Activated T-cell treated with anti-CD3 and anti-CD28 coated beads, Interleukin-2, amount 50 U/mL, for 24 hours (primary cell): ENCODE measurements around the gene LAMB1.
"Not testable (repeated sequence)": the region's sequence is repeated elsewhere in the genome, so short reads cannot be mapped to it uniquely, and the experiment has no call there.

Source experiments
- DNase-seq: peaks from one replicate; pipeline ENCODE4 v3.0.0-alpha.2; 2020
- H3K27ac Mint-ChIP-seq: 2 replicates; pipeline ENCODE4 v1.8.0; 2020; ENCODE audit warnings: mild to moderate bottlenecking, mixed read lengths
- H3K27me3 Mint-ChIP-seq: 2 replicates; pipeline ENCODE4 v1.8.0; 2020; ENCODE audit warnings: mixed read lengths
- H3K36me3 Mint-ChIP-seq: 2 replicates; pipeline ENCODE4 v1.8.0; 2020; ENCODE audit warnings: low read depth, mixed read lengths
- H3K4me1 Mint-ChIP-seq: 2 replicates; pipeline ENCODE4 v1.8.0; 2020; ENCODE audit warnings: low read depth, mixed read lengths
- H3K4me3 Mint-ChIP-seq: 2 replicates; pipeline ENCODE4 v1.8.0; 2020; ENCODE audit warnings: mild to moderate bottlenecking, moderate library complexity, mixed read lengths
- H3K9me3 Mint-ChIP-seq: 2 replicates; pipeline ENCODE4 v1.8.0; 2020; ENCODE audit warnings: mixed read lengths

LAMB1 gene

DNA sequence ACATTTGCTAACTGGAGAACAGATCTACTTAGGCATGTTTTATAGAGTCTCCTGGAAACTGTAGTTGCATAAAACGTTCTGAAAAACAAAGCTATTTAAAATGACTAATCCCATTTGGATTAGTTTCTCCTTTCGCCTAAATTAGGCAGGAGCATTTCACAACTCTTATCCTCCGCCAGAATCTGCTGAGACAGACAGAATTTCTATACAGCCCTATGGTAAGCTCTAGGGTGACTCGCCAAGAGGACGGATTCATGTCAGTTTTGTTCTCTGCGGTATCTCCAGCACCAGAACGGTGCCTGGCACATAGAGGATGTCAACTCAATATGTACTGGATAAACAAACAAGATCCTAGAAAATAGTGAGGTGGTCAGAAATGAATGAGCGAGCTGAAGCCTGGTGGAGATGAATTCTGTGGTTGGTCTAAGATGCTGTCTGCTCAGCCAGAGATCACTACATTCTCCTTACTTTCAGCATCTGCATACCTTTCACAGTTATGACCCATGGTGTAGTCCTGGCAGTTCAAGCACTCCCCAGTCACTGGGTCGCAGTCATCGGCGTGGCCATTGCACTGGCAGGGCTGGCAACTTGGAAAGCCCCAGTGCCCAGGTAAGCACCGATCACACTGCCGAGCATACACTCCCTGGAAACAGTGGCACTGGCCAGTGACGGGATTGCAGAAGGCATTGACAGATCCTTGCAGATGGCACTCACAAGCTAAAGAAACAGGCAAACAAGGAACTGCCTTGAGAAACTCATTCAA lies 44.0 kb downstream of the LAMB1 start:
- H3K27me3 Mint-ChIP-seq, result peaks cover 30% of the 10 kb centered on the region
- no peak overlapping the region for H3K27ac Mint-ChIP-seq
- no peak for DNase-seq
- no peak overlapping the region for H3K4me3 Mint-ChIP-seq
- no peaks in the 10 kb centered on the region for H3K36me3 Mint-ChIP-seq
- no peaks in the 10 kb centered on the region for H3K9me3 Mint-ChIP-seq
- H3K4me1 Mint-ChIP-seq, result no peaks in the 10 kb centered on the region

DNA sequence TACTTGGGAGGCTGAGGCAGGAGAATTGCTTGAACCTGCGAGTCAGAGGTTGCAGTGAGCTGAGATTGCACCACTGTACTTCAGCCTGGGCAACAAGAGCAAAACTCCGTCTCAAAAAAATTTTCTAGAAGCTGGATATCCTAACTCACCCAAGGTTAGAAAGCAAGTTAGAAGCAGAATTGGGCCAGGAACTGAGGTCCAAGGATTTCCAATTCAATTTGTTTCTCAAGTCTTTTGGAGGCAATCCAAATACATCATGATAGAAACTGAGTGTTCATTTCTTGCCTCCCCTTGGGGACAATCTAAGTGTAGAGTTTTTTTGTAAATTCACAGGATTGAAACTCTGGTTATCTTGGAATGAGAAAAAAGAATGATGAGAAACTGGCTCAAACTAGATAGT lies 45.5 kb downstream of the LAMB1 start:
- no peak for DNase-seq
- H3K9me3 Mint-ChIP-seq, result no peaks in the 10 kb centered on the region
- no peak overlapping the region for H3K27ac Mint-ChIP-seq
- no peaks in the 10 kb centered on the region for H3K4me1 Mint-ChIP-seq
- H3K36me3 Mint-ChIP-seq, result no peaks in the 10 kb centered on the region
- H3K27me3 Mint-ChIP-seq, result peaks cover 30% of the 10 kb centered on the region
- H3K4me3 Mint-ChIP-seq, result no peak overlapping the region

DNA sequence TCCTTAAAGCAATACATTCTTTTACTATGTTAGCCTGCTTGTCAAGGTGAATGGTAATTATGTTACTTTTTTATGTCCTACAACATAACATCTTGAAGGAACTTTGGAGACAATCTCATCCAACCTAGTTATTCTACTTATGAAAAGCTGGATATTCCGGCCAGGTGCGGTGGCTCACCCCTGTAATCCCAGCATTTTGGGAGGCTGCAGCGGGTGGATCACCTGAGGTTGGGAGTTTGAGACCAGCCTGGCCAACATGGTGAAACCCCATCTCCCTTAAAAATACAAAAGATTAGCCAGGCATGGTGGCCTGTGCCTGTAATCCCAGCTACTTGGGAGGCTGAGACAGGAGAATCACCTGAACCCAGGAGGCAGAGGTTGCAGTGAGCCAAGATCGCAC lies 46.0 kb downstream of the LAMB1 start:
- H3K36me3 Mint-ChIP-seq, DNase-seq, H3K27ac Mint-ChIP-seq, H3K4me3 Mint-ChIP-seq, H3K9me3 Mint-ChIP-seq, H3K4me1 Mint-ChIP-seq: not testable (repeated sequence)
- H3K27me3 Mint-ChIP-seq, result peaks cover 30% of the 10 kb centered on the region

DNA sequence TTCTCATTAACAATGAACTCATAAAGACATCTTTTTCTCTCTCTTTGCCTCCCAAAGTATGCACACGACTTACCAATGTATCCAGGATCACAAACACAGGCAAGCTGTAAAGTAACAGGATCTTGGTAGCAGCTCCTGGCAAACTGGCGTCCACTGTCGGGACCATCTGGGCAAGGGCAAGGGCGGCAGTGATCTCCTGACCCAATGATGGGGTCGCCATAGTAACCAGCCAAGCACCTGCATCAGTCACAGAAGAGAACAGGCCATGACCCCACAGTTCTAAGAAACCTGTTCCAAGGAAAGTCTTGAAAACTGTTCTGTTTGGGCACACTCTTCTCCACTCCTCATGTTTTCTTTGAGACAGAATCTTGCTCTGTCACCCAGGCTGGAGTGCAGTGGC lies 47.6 kb downstream of the LAMB1 start:
- Mint-ChIP-seq H3K36me3 (no peaks in the 10 kb centered on the region), H3K9me3 (no peaks in the 10 kb centered on the region), H3K27ac (no peak overlapping the region), H3K4me1 (no peaks in the 10 kb centered on the region), H3K4me3 (no peak overlapping the region), H3K27me3 (peaks cover 27% of the 10 kb centered on the region)
- DNase-seq, result no peak

DNA sequence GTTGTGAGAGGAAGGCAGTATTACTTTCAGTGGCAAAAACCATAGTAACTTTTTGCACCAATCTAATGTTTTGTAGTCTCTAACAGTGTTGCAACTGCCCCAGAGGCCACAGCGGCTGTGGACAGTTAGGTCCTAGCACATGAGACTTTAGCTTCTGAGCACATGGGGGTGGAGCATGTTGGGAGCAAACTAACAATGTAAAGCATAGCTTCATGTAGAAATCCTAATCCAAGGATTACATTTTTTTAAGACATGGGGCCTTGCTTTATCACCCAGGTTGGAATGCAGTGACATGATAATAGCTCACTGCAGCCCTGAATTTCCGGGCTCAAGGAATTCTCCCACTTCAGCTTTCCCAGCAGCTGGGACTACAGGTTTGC lies 49.0 kb downstream of the LAMB1 start:
- Mint-ChIP-seq H3K27me3 (peaks cover 13% of the 10 kb centered on the region), H3K4me3 (no peak overlapping the region), H3K36me3 (no peaks in the 10 kb centered on the region), H3K4me1 (no peaks in the 10 kb centered on the region), H3K27ac (no peak overlapping the region), H3K9me3 (no peaks in the 10 kb centered on the region)
- no peak for DNase-seq

DNA sequence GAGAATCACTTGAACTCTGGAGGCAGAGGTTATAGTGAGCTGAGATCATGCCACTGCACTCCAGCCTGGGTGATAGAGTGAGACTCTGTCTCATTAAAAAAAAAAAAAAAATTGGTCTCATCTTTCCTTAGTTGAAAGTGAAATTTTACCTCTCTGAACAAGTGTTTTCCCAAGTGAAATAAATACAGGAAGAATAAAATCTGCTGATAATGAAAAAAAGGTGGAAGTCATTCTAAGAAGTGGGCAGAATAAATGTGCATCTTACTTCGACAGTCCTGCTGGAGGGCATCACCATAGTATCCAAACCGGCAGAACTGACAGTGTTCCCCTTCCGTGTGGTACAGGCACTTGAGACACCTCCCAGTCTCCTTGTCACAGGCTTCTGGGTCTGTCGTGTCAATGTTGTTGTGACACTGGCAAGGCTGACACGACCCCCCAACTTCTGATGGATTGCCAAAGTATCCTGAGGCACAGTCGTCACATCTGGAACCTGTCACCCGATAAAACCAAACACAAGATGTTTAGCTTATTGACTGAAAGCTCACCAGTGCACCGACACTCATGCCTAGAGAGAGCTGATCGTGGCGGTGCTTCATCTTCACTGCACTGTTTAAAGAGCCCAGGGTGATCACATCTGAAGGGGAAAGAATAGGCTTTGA lies 49.6 kb downstream of the LAMB1 start:
- Mint-ChIP-seq H3K27me3 (peaks cover 12% of the 10 kb centered on the region), H3K4me3 (no peak overlapping the region), H3K27ac (no peak overlapping the region), H3K4me1 (no peaks in the 10 kb centered on the region), H3K36me3 (no peaks in the 10 kb centered on the region), H3K9me3 (no peaks in the 10 kb centered on the region)
- DNase-seq, result no peak

DNA sequence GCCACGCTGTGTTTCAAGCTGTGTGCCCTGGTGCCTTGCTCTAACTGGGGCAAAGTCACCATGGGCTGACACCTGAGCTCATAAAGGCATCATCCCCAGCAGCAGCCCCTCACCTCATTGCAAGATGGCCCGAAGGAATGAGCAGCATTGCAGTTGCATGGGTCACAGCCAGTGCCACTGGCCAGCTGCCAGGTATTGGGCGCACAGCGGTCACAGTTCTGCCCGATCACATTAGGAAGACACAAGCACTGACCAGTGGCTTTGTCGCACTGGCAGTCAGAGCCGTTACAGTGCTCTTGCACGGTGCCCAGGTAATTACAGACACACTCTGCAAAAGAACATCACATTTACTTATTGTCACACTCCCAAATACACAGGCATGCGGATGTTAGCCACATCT lies 51.1 kb downstream of the LAMB1 start:
- DNase-seq, result no peak
- no peaks in the 10 kb centered on the region for H3K4me1 Mint-ChIP-seq

DNA sequence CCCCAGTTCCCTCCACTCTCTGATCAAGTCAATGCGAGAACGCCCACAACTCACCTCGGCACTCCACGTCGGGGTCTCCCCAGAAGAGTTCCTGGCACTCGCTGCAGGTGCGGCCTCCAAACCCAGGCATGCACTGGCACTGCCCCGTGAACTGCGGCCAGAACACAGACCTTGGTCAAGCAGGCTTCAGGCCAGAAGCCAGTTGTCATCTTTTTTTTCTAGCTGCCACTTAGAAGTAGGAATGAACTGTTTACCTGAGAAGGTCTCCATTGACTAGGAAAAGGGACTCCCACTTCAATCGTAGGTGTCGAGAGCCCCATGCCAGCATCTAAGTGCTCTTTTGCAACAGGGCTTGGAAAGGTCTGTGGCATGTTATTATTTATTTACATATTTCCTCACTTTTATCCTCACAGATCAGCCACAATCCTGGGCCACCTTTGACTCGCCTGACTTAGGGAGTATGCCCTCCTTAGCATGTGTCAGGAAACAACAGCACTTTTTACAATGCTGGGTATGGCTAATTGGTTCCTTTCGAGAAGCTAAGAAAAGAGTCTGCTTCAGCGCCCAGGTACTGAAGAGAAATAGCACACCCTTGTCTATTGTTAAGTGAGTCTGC lies 51.7 kb downstream of the LAMB1 start:
- H3K36me3 Mint-ChIP-seq, result no peaks in the 10 kb centered on the region
- no peak overlapping the region for H3K27ac Mint-ChIP-seq
- H3K27me3 Mint-ChIP-seq, result peaks cover 2% of the 10 kb centered on the region
- no peak for DNase-seq
- H3K4me3 Mint-ChIP-seq, result no peak overlapping the region
- H3K4me1 Mint-ChIP-seq, result no peaks in the 10 kb centered on the region
- H3K9me3 Mint-ChIP-seq, result no peaks in the 10 kb centered on the region

More for the DNA sequence above, 51.1 kb downstream of the LAMB1 start:
- Mint-ChIP-seq H3K27ac (no peak overlapping the region), H3K27me3 (peaks cover 6% of the 10 kb centered on the region), H3K4me3 (no peak overlapping the region), H3K9me3 (no peaks in the 10 kb centered on the region), H3K36me3 (no peaks in the 10 kb centered on the region)

DNA sequence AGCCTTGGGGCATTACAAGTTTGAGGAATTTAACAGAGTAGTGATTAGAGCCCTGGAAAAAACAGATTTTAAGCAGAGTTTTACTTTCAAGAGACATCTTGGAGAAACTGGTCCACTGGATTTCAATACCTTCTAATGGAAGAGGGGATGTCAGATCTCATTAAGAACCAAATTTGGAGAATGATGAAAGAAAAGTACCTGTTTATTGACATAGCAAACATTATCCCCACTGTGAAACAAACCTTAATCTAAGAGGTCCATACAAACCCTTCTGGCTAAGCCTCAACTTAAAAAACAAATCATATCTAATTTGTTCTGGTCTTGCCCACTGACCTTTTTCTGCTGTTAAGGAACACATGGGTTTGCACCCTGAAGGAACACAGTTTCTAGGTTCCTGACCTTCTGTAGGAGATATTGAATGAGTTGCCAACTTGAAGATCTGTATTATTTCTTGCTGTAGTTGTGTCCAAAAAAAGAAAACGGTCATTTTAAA lies 53.5 kb downstream of the LAMB1 start:
- no peak overlapping the region for H3K4me3 Mint-ChIP-seq
- no peaks in the 10 kb centered on the region for H3K27me3 Mint-ChIP-seq
- H3K9me3 Mint-ChIP-seq, result no peaks in the 10 kb centered on the region
- DNase-seq, result no peak
- no peaks in the 10 kb centered on the region for H3K4me1 Mint-ChIP-seq
- no peaks in the 10 kb centered on the region for H3K36me3 Mint-ChIP-seq
- H3K27ac Mint-ChIP-seq, result no peak overlapping the region

DNA sequence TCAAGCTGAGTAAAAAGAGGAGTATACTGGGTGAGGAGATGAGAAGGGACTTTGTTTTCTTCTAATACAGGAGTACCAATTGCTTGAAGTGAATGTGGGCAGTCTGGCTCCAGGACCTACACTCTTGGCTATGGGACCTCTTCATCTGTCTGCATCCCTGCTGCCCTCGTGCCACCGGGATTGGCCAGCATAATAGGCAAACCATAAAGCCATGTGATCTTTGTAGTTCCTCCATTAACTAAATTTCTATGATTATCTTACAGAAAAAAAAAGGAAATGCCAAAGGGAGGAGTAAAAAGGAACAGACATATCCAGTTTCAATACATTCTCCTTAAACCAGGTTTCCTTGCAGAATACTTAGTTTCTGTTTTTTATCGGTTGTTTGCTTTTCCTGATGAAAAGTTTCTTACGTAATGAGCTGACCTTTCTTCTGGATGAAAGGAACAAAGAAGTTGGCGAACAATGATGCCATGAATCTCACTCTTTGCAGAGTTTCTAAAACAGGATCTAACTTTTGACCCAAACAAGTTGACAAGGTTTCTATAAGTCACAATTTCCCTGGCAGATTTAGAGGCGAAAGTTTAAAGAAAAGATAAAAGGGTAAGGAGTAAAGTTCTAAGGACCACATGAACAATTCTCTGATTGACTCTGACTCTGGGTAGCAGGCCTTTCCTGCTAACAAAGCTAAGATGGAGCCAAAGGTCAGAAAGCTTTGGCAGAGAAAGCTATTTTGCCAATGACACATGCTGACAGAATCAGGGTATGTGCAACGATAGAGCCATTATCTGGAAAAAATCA lies 54.1 kb downstream of the LAMB1 start:
- H3K9me3 Mint-ChIP-seq, result no peaks in the 10 kb centered on the region
- no peak for DNase-seq
- H3K4me3 Mint-ChIP-seq, result no peak overlapping the region
- no peak overlapping the region for H3K27ac Mint-ChIP-seq
- H3K36me3 Mint-ChIP-seq, result no peaks in the 10 kb centered on the region
- no peaks in the 10 kb centered on the region for H3K4me1 Mint-ChIP-seq
- H3K27me3 Mint-ChIP-seq, result no peaks in the 10 kb centered on the region

DNA sequence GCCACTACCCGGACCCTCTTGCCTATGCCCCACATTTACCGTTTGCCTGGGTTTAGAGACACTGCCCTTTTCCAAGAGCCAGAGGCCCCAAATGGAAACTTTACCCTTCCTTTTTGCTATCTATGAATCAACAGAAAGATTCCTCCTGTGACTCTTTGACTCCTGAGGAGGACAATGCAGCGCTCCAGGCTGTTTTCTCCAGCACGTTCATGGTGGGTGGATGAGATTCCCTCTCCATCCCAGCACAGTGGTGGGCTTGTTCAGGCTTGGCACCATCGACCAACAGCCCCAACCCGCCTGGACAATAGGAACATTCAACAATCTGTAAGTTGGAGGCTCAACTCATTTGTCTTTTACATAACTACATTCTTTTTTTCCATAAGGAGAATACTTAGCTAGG lies 56.1 kb downstream of the LAMB1 start:
- Mint-ChIP-seq H3K4me1 (no peaks in the 10 kb centered on the region), H3K27ac (no peak overlapping the region), H3K27me3 (no peaks in the 10 kb centered on the region), H3K9me3 (no peaks in the 10 kb centered on the region), H3K4me3 (no peak overlapping the region), H3K36me3 (peaks cover 8% of the 10 kb centered on the region)
- DNase-seq, result no peak

DNA sequence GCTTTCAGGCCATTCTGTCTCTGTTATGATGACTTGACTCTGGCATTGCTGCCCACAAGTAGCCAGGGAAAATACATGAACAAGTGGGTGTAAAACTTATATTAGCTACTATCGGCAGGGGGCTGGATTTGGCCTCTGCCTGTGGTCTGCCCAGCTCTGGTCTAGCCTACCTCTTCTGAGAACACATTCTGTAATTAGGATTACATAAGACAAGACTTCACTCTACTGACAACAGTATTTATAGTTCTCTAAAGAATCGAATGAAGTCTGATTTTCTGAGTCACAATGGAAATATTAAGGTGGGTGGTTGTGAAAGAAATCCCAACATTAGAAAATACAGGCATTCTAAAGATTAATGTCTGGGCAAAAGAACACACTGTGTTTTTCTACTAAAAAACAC lies 56.5 kb downstream of the LAMB1 start:
- no peaks in the 10 kb centered on the region for H3K4me1 Mint-ChIP-seq
- peaks cover 8% of the 10 kb centered on the region for H3K36me3 Mint-ChIP-seq
- no peak for DNase-seq
- no peaks in the 10 kb centered on the region for H3K9me3 Mint-ChIP-seq
- H3K4me3 Mint-ChIP-seq, result no peak overlapping the region
- no peak overlapping the region for H3K27ac Mint-ChIP-seq
- H3K27me3 Mint-ChIP-seq, result no peaks in the 10 kb centered on the region

DNA sequence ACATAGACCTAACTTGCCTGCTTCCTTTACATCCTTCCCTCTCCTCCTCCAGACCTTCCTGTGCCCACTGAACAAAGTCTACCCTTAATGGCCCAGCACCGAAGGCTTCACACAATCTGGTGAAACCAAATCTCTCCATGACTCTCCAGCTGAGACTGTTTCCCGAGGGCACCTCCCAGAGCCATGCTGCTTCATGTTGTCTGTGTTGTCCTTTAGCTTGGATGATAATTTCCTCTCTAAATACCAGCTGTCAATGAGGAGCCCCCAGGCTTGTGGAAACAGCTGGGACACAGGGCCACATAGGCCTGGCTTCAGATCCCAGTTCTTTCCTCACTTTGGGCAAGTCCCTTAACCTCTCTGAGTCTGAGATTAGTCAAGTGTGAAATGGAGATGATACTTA lies 57.6 kb downstream of the LAMB1 start:
- Mint-ChIP-seq H3K9me3 (no peaks in the 10 kb centered on the region), H3K27ac (no peak overlapping the region), H3K27me3 (no peaks in the 10 kb centered on the region), H3K36me3 (peaks cover 17% of the 10 kb centered on the region), H3K4me3 (no peak overlapping the region), H3K4me1 (no peaks in the 10 kb centered on the region)
- DNase-seq, result no peak

DNA sequence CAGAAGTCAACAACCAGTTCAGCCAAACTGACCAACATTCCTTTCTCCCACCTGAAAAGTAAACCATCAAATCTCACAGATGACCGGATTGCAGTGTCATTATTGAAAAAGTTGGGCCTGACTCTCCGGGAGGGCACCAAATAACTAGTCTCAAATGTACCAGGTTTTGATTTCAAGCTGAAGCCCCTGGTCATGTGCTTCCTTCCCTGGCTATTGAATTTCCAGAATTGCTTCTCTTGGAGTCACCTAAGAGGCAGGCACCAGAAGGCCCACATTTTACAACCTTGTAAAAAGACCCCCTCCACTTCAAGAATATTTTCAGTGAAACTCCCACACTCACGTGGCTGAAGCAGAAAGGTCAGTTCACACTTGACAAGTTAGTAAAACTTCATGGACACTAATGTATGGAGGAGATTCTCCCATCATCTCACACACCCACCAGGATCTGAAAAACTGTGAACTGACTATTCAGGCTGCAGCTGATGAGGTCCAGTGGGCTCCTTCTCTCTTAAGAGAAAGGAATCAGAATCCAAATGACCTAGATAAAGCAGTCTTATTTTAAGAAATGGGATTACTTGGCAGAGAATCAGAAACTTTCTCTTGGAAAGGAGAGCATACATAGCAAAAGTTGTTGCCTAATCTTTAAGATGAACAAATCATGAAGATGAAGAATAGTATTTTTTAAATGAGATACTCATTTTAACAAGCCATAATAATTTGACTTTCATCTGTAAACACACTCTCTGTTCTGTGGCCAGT lies 58.4 kb downstream of the LAMB1 start:
- Mint-ChIP-seq H3K4me1 (no peaks in the 10 kb centered on the region), H3K4me3 (no peak overlapping the region), H3K9me3 (no peaks in the 10 kb centered on the region), H3K27me3 (no peaks in the 10 kb centered on the region), H3K27ac (no peak overlapping the region), H3K36me3 (peaks cover 25% of the 10 kb centered on the region)
- DNase-seq, result no peak
